Common myeloid progenitor, CD34-positive (primary cell): ENCODE measurements around the gene SPATA21.

Experiments
- CTCF ChIA-PET: fragments of 350-600 bp; sonication (Branson Sonifier 250); formaldehyde crosslinking; loops from one replicate; lab custom pipeline; 2021; ENCODE audit warnings: antibody characterized with exemption; lab: Charles Lee
- POLR2A ChIA-PET: fragments of 350-600 bp; sonication (Branson Sonifier 250); formaldehyde crosslinking; loops from one replicate; lab custom pipeline; 2021; ENCODE audit warnings: antibody characterized with exemption; lab: Charles Lee
- DNase-seq, 3 donors: peaks; one replicate each; pipeline versions ENCODE4 v3.0.0 to v3.0.0-alpha.2; 2013
- H3K27ac ChIP-seq, 2 experiments: 1 replicate in 1 of 2; 2 replicates in 1 of 2; pipeline ENCODE4 v1.7.0; 2013; ENCODE audit warnings: inconsistent platforms in 2 of 2, low read length in 2 of 2, mild to moderate bottlenecking in 2 of 2, low read depth in 1 of 2, moderate library complexity in 1 of 2; ENCODE audit not compliant: severe bottlenecking in 2 of 2, insufficient read depth in 1 of 2, poor library complexity in 1 of 2
- H3K27me3 ChIP-seq, 5 experiments: replicated peaks in 2 of 5; 1 replicate in 3 of 5; 2 replicates in 2 of 5; pipeline versions ENCODE4 v1.6.1 to v1.7.0; 2013; ENCODE audit warnings: low read length in 4 of 5, mild to moderate bottlenecking in 2 of 5, moderate library complexity in 2 of 5, inconsistent platforms in 1 of 5; ENCODE audit not compliant: insufficient read depth in 5 of 5, control insufficient read depth in 4 of 5
- H3K36me3 ChIP-seq, 4 experiments: 1 replicate in 2 of 4; 2 replicates in 2 of 4; pipeline versions ENCODE4 v1.6.1 to v1.7.0; 2013; ENCODE audit warnings: low read length in 3 of 4, control low read depth in 1 of 4, mild to moderate bottlenecking in 1 of 4; ENCODE audit not compliant: control insufficient read depth in 4 of 4, insufficient read depth in 4 of 4
- H3K4me1 ChIP-seq, 4 experiments: 1 replicate in 3 of 4; 2 replicates in 1 of 4; pipeline versions ENCODE4 v1.6.1 to v1.7.1; 2013; ENCODE audit warnings: low read length in 3 of 4, mild to moderate bottlenecking in 3 of 4, control low read depth in 1 of 4, inconsistent platforms in 1 of 4, moderate library complexity in 1 of 4; ENCODE audit not compliant: control insufficient read depth in 4 of 4, insufficient read depth in 4 of 4; ENCODE audit errors: control extremely low read depth in 1 of 4
- H3K4me3 ChIP-seq, 7 experiments: 1 replicate in 4 of 7; 2 replicates in 3 of 7; pipeline versions ENCODE4 v1.5.1 to v1.7.0; 2013; ENCODE audit warnings: mild to moderate bottlenecking in 7 of 7, low read length in 6 of 7, moderate library complexity in 6 of 7, inconsistent platforms in 2 of 7, low read depth in 2 of 7, control low read depth in 1 of 7; ENCODE audit not compliant: insufficient read depth in 4 of 7, control insufficient read depth in 1 of 7; ENCODE audit errors: extremely low read depth in 1 of 7
- H3K9me3 ChIP-seq, 5 experiments: 1 replicate in 4 of 5; 2 replicates in 1 of 5; pipeline versions ENCODE4 v1.6.1 to v1.7.1; 2013; ENCODE audit warnings: low read length in 4 of 5, mild to moderate bottlenecking in 2 of 5, inconsistent platforms in 1 of 5, low read depth in 1 of 5, moderate library complexity in 1 of 5; ENCODE audit not compliant: control insufficient read depth in 4 of 5, insufficient read depth in 2 of 5; ENCODE audit errors: control extremely low read depth in 1 of 5
- WGBS: methylation state at CpG from one replicate; pipeline ENCODE4 v1.1.5; 2013; ENCODE audit not compliant: insufficient coverage; 5-methylcytosine and 5-hydroxymethylcytosine counted together

Gene SPATA21

DNA sequence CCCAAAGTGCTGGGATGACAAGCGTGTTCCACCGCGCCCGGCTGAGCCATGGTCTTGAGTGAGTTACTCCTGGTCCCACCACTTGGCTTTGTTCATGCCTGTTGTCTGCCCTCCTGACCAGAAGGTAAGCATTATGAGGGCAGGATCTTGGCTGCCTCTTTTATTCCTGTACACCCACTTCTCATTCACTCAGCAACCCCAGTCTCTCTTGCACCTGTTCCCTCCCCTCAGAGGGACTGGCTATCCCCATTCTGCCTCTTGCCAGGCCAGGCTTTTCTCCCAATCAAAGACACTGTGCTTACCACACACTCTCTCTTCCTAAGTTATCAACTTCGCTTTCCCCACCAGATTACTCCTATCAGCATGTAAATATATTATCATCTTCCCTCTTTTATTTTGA lies 26.4 kb downstream of the SPATA21 start:
- 100% methylated on average over 5 of the region's 5 CpGs for WGBS
- CTCF ChIA-PET, result no interaction called here
- POLR2A ChIA-PET, result interaction anchor here (0.6 kb wide), 1 partner anchor 666 kb away, joined by 3 read pairs; no protein-coding TSS in a partner anchor

DNA sequence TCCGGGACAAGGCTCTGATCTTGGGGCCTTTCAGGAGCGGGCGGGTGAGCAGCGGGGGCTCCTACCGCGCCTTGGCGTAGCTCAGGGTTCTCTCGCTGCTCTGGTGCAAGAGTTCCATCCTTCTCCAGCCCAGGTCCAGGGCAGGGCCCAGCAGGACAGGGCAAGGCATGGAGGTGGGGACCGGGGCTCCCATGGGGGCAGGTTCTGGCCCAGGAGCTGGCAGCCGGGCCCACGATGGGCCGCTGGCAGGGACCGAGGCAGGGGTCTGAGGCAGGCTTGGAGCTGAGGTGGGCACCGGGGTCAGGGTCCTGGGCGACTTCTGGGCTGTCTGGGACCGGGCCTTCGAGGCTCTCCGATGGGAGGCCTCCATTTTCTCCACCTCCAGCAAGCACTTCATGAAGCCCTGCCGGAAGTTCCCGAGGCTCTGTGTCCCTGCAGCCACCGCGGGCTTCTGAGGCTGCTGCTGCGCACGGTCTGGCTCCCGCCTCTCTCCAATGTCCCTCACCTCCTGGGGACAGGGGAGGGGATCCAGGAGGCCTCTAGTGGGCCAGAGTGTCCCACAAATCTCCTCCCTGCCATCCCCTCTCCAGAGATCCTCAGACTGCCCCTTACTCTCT lies 27.6 kb downstream of the SPATA21 start:
- H3K27me3 ChIP-seq, result no peaks in the 10 kb centered on the region
- no peaks in the 10 kb centered on the region for H3K4me1 ChIP-seq
- no peak for DNase-seq
- no peaks in the 10 kb centered on the region for H3K9me3 ChIP-seq
- no peak overlapping the region for H3K4me3 ChIP-seq
- CTCF ChIA-PET, result no interaction called here
- POLR2A ChIA-PET, result no interaction called here
- 96% methylated on average over 14 of the region's 25 CpGs for WGBS
- no peaks in the 10 kb centered on the region for H3K36me3 ChIP-seq
- no peak overlapping the region for H3K27ac ChIP-seq

More for the DNA sequence above, 26.4 kb downstream of the SPATA21 start:
- no peaks in the 10 kb centered on the region for H3K9me3 ChIP-seq
- H3K4me3 ChIP-seq, result no peak overlapping the region
- no peaks in the 10 kb centered on the region for H3K36me3 ChIP-seq
- H3K27me3 ChIP-seq, result no peaks in the 10 kb centered on the region
- H3K27ac ChIP-seq, result no peak overlapping the region
- no peak for DNase-seq
- no peaks in the 10 kb centered on the region for H3K4me1 ChIP-seq

- Histone ChIP-seq H3K36me3 (peaks cover 0 to 3% (median 0%) of the 10 kb centered on the region in 4 experiments), H3K4me3 (no peak overlapping the region), H3K27me3 (no peaks in the 10 kb centered on the region), H3K9me3 (no peaks in the 10 kb centered on the region), H3K4me1 (no peaks in the 10 kb centered on the region), H3K27ac (no peak overlapping the region)
- POLR2A ChIA-PET, result no interaction called here
- WGBS, result 100% methylated on average over 8 of the region's 9 CpGs
- DNase-seq, result no peak
- CTCF ChIA-PET, result no interaction called here
Measured at GRCh38 chr1:16406868-16407267, 30.4 kb downstream of the SPATA21 start.

GRCh38 chr1:16405441-16405840 lies 31.8 kb downstream of the SPATA21 start:
- Histone ChIP-seq H3K9me3 (no peaks in the 10 kb centered on the region), H3K4me1 (no peaks in the 10 kb centered on the region), H3K27ac (no peak overlapping the region), H3K4me3 (no peak overlapping the region), H3K27me3 (no peaks in the 10 kb centered on the region), H3K36me3 (peaks cover 0 to 5% (median 1%) of the 10 kb centered on the region in 4 experiments)
- POLR2A ChIA-PET, result no interaction called here
- WGBS, result 96% methylated on average over 4 of the region's 5 CpGs
- CTCF ChIA-PET, result interaction anchor here (0.6 to 1.6 kb wide), 2 partner anchors 11 to 28 kb away, joined by 3 to 4 read pairs; no protein-coding TSS in a partner anchor
- DNase-seq, result no peak

- ChIA-PET CTCF (interaction anchor here (1.3 kb wide), 1 partner anchor 167 kb away, joined by 3 read pairs; no protein-coding TSS in a partner anchor), POLR2A (no interaction called here)
- no peak for DNase-seq
- H3K27me3 ChIP-seq, result no peaks in the 10 kb centered on the region
- no peak overlapping the region for H3K27ac ChIP-seq
- H3K9me3 ChIP-seq, result no peaks in the 10 kb centered on the region
- H3K36me3 ChIP-seq, result peaks cover 6 to 26% (median 15%) of the 10 kb centered on the region in 4 experiments
- no peaks in the 10 kb centered on the region for H3K4me1 ChIP-seq
- WGBS, result 93% methylated on average over 10 of the region's 10 CpGs
- no peak overlapping the region for H3K4me3 ChIP-seq
Measured at GRCh38 chr1:16402742-16403141, 34.5 kb downstream of the SPATA21 start.

- CTCF ChIA-PET, result interaction anchor here (1.1 kb wide), 1 partner anchor 47 kb away, joined by 3 read pairs; no protein-coding TSS in a partner anchor
Measured at GRCh38 chr1:16398371-16398953, 38.8 kb downstream of the SPATA21 start.

GRCh38 chr1:16397120-16397519 lies 40.1 kb downstream of the SPATA21 start:
- ChIA-PET POLR2A (interaction anchor here (0.7 kb wide), 1 partner anchor 12 kb away, joined by 3 read pairs; no protein-coding TSS in a partner anchor), CTCF (no interaction called here)
- DNase-seq, result peak in 2 of 3 donors; percentile 9 to 10
- WGBS, result 0% methylated on average over 2 of the region's 5 CpGs
- Histone ChIP-seq H3K4me3 (peak overlapping the region in 2 of 7 experiments; percentile 16 to 28), H3K36me3 (peaks cover 11 to 75% (median 48%) of the 10 kb centered on the region in 4 experiments), H3K27ac (peak overlapping the region in 1 of 2 experiments; percentile 60), H3K4me1 (peaks cover 0 to 14% (median 9%) of the 10 kb centered on the region in 4 experiments), H3K27me3 (no peaks in the 10 kb centered on the region), H3K9me3 (no peaks in the 10 kb centered on the region)

More at GRCh38 chr1:16398371-16398953, 38.8 kb downstream of the SPATA21 start:
- H3K4me3 ChIP-seq, result no peak overlapping the region
- H3K27ac ChIP-seq, result no peak overlapping the region
- no peak for DNase-seq
- peaks cover 0 to 13% (median 8%) of the 10 kb centered on the region in 4 experiments for H3K4me1 ChIP-seq
- no peaks in the 10 kb centered on the region for H3K9me3 ChIP-seq
- POLR2A ChIA-PET, result no interaction called here
- 100% methylated on average over 5 of the region's 5 CpGs for WGBS
- H3K36me3 ChIP-seq, result peaks cover 9 to 64% (median 45%) of the 10 kb centered on the region in 4 experiments
- H3K27me3 ChIP-seq, result no peaks in the 10 kb centered on the region
